ENCODE measurements around the gene ALCAM.

DNA sequence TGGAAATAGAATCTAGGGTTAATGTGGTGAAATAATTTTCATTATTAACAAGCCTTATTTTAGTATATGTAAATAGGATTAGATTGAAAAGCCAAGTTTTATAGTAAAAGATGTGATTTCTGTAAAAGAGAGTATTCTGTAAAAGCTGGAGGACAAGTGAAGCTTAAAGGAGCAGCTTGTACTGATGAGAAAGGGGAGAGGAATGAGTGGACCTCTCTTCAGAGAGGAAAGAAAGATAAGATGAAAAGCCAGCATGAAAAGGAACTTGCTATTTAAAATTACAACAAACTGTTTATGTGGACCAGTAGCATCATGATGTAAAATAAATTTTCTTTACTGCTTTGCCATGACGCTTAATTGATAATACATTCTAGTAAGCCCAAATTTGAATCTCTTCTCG lies 18.5 kb downstream of the ALCAM start:
- TF ChIP-seq, protein P1, sequence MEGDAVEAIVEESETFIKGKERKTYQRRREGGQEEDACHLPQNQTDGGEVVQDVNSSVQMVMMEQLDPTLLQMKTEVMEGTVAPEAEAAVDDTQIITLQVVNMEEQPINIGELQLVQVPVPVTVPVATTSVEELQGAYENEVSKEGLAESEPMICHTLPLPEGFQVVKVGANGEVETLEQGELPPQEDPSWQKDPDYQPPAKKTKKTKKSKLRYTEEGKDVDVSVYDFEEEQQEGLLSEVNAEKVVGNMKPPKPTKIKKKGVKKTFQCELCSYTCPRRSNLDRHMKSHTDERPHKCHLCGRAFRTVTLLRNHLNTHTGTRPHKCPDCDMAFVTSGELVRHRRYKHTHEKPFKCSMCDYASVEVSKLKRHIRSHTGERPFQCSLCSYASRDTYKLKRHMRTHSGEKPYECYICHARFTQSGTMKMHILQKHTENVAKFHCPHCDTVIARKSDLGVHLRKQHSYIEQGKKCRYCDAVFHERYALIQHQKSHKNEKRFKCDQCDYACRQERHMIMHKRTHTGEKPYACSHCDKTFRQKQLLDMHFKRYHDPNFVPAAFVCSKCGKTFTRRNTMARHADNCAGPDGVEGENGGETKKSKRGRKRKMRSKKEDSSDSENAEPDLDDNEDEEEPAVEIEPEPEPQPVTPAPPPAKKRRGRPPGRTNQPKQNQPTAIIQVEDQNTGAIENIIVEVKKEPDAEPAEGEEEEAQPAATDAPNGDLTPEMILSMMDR (IDR thresholded peaks at IDR 0.05): no peak
- TF ChIP-seq POLR2A (IDR thresholded peaks at IDR 0.05): no peak

All from Peyer's patch (tissue), 4 donors.